GM10847 (cell line): ENCODE measurements around the gene TMEM91.

Source experiments
- POLR2A ChIP-seq: IDR thresholded peaks from 2 replicates; pipeline ENCODE4 v1.6.1; 2011; ENCODE audit not compliant: insufficient read length; ENCODE audit errors: extremely low read depth

TMEM91 gene

DNA sequence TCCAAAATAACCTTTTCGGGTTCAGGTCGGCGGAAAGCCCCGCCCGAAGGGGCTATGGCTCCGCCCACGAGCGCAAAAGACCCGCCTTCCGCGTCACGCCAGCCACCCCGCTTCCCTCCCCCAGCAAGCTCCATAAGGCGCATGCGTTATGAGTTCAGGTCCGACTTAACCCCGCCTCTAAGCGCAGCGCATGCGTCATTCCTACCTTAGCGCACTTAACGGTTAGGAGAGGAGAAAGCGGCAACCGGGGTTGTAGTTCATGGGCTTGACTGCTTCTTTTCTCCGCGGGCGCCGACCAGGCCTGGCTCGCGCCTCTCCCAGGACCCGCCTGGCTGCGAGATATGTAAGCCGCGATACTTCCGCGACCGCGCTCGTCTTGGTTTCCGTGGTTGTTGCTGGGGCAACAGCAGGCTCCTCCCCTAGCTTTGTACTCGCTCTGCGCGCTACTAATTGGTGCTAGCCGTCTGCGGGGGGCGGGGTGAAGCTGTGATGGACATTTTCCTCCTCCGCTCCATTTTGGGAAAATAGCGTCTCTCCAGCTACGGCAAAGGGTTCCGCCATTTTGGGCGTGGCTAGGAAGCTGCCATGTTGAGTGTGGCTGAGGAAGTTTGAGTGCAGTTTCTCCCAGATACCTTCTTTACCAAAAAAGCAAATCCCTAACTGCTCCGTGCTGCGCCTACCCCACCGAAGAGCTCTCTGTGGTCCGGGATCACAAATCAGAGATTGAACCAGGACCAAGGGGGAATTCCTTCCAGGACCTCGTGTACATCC, 12.4 kb upstream of the TMEM91 start, which contains the start of gene B9D2:
TSS of gene B9D2 (minus strand) at position 397 of the 771 bp plus-strand sequence. CDS start 630 bp downstream, outside the sequence.
- peak; percentile 75 for TF ChIP-seq POLR2A

GRCh38 chr19:41364524-41365391, 11.6 kb upstream of the TMEM91 start:
- TF ChIP-seq POLR2A = no peak

DNA sequence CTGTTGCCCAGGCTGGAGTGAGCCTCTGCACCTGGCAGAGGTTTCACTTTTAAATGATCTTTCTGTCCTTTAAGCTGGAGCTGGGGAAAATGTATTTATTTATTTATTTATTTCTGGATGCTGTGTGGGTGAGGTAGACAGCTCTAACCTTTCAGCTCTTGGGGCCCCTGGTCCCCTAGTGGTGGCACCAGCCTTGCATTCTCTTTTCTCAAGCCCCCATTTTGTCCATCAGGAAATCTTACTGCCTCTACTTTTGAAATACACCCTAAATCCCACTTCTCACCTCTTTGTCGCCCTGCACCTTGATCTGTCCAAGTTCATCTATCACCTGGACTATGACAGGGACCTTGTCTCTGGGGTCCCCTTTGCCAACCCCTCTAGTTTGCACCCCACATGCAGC, 10.2 kb upstream of the TMEM91 start:
- no peak for TF ChIP-seq POLR2A

- no peak for TF ChIP-seq POLR2A
Measured at GRCh38 chr19:41367848-41368301, 8.5 kb upstream of the TMEM91 start.

DNA sequence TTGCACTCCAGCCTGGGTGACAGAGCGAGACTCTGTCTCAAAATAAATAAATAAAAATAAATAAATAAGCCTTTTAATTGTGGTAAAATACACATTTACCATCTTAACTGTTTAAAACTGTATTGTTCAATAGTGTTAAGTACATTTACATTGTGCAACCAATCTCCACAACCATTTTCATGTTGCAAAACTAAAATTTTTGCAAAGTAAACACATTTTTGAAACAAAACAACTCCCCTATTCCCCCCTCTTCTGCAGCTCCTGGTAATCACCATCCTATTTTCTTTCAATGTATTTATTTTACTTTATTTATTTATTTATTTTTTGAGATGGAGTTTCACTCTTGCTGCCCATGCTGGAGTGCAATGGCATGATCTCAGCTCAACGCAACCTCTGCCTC, 6.6 kb upstream of the TMEM91 start:
- TF ChIP-seq POLR2A = no peak

DNA sequence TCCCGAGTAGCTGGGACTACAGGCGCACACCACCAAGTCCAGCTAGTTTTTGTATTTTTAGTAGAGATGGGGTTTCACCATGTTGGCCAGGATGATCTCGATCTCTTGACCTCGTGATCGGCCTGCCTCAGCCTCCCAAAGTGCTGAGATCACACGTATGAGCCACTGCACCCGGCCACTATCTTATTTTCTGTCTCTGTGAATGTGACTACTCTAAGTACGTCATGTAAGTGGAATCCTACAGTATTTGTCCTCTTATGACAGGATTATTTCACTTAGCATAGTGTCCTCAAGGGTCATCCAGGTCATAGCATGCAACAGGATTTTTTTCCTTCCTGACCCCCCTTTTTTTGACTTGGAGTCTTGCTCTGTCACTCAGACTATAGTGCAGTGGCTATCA, 4.8 kb upstream of the TMEM91 start:
- no peak for TF ChIP-seq POLR2A

- no peak for TF ChIP-seq POLR2A
Measured at GRCh38 chr19:41372501-41372900, 3.8 kb upstream of the TMEM91 start.

- no peak for TF ChIP-seq POLR2A
Measured at GRCh38 chr19:41373993-41374392, 2.3 kb upstream of the TMEM91 start.

DNA sequence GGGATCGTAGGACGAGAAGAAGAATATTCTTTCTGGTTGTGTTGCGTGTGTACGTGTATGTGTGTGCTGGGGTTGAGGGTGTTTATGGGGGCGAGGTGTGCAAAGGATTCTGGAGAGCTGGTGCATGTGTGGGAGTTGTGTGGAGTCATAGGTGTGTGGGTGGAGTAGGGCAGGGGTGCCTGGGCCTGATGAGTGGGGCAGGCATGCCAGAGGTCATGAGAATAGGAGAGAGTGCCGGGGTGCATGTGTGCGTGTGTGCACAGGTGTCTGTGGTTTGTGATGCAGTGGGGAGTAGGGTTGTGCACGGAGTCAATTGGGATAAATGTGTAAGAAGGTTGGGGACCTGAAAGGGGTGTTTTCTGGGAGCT, 649 bp downstream of the TMEM91 start:
- TF ChIP-seq POLR2A = no peak

DNA sequence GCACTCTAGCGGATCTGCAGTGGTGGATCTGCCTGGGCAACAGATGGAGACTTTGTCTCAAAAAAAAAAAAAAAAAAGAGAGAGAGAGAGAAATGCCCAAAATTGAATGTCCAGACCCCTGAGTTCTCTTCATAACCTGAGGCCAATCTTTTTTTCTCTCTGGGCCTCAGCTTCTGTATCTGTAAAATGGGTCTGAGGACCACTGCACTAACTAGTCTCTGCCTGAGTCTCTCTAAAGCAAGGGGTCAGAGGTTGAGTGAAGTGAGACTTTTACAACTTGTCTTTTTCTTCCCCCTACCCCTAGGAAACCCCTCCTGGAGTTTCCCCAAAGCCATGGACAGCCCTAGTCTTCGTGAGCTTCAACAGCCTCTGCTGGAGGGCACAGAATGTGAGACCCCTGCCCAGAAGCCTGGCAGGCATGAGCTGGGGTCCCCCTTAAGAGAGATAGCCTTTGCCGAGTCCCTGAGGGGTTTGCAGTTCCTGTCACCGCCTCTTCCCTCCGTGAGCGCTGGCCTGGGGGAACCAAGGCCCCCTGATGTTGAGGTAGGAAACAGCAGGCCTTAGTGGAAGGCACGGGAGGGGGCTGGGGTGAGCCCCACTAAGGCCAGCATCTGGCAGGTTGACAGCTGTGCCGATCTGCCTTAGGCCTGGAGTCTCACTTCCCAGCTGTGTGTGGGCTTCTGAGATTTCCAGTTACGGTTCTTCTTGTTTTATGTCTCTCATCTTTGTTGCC, 1.8 kb downstream of the TMEM91 start:
- TF ChIP-seq POLR2A = no peak

DNA sequence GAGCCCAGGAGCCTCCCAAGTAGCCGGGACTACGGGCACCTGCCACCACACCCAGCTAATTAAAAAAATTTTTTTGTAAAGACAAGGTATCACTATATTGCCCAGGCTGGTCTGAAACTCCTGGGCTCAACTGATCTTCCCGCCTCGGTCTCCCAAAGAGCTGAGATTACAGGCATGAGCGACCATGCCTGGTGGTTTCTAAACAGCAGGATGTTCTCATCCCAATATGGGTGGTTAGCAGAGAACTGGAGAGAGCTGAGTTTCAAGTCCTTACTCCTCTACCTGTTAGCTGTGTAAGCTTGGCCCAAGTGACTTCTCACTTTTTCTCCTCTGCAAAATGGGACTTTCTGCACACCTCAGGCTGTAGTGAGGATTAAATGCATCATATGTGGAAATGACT, 8.0 kb downstream of the TMEM91 start:
- no peak for TF ChIP-seq POLR2A

- no peak for TF ChIP-seq POLR2A
Measured at GRCh38 chr19:41386442-41386841, 10.1 kb downstream of the TMEM91 start.

DNA sequence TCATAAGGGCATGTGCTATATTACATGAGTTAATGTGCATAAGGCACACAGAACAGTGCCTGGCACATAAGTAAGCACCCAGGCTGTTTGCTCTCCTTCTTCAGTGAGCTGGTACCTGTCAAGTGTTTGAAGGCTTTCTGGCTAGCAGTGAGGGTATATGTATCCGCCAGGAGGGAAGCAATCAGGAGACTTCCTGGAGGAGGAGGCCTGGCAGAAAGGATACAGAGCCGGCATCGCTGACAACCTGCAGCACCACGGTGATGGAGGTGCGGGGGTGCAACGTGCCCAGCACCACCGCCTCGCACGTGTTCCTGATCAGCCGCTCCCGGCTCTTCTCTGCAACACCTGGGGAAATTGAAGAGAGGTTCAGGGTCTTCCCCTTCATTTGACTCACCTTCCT, 15.3 kb downstream of the TMEM91 start:
- TF ChIP-seq POLR2A = no peak

GRCh38 chr19:41392775-41393174, 16.4 kb downstream of the TMEM91 start:
- no peak for TF ChIP-seq POLR2A

DNA sequence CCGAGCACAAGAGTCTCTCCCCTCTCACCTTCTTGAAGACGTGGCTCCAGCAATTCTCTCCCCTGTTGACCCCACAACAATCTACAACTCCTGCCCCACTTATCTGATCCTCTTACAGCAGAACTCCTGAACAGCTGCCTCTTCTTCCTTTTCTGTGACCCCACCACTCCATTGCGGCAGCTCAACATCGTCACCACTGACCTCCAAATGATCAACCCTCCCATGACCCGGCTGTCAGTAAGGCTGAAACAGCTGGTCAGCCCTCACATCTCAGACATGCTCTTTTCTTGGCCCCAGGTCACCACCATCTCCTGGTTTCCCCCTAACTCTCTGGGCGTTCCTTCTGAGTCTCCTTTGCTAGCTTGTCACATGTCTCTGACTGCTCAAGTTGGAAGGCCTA, 19.0 kb downstream of the TMEM91 start:
- no peak for TF ChIP-seq POLR2A
